ENCODE data around the gene ASB3. TPM values are rescaled to one million over a fixed set of nuclear protein-coding genes. Genes with fewer than 3 reads are reported as not detected.

ASB3 gene
- total and polyA plus RNA-seq, 11 donors: 4.2 to 18.0 (median 9.7) TPM

DNA sequence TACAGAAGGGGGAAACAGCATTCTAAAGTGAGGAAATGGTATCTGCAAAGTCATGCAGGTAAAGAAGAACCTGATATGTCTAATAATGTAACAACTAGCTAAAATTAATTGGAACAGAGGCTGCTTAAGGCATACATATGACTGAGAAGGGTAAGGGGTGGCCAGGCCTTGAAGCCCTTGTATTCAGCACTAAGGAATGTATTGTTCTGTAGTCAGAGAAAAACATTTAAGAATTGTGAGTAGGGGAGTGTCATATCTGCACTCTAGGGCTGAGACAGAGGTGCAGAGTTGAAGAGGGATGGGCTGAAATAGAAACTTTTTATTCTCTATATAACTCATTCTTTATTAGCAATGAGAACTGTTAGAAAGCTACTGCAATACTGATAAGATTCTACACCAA, 164.6 kb downstream of the ASB3 start:
- no peaks in the 10 kb centered on the region for H3K4me1 ChIP-seq
- no peaks in the 10 kb centered on the region for H3K36me3 ChIP-seq
- ATAC-seq (no peak), DNase-seq (no peak)
- intact Hi-C loops (cut with DNase I): no loop called here
- H3K4me3 ChIP-seq: no peak overlapping the region
- TF ChIP-seq, protein P1, sequence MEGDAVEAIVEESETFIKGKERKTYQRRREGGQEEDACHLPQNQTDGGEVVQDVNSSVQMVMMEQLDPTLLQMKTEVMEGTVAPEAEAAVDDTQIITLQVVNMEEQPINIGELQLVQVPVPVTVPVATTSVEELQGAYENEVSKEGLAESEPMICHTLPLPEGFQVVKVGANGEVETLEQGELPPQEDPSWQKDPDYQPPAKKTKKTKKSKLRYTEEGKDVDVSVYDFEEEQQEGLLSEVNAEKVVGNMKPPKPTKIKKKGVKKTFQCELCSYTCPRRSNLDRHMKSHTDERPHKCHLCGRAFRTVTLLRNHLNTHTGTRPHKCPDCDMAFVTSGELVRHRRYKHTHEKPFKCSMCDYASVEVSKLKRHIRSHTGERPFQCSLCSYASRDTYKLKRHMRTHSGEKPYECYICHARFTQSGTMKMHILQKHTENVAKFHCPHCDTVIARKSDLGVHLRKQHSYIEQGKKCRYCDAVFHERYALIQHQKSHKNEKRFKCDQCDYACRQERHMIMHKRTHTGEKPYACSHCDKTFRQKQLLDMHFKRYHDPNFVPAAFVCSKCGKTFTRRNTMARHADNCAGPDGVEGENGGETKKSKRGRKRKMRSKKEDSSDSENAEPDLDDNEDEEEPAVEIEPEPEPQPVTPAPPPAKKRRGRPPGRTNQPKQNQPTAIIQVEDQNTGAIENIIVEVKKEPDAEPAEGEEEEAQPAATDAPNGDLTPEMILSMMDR (IDR thresholded peaks at IDR 0.05): no peak
- no peak for TF ChIP-seq POLR2A (IDR thresholded peaks at IDR 0.05)
- no peaks in the 10 kb centered on the region for H3K27me3 ChIP-seq
- H3K9me3 ChIP-seq: peaks cover 0 to 6% (median 0%) of the 10 kb centered on the region in 12 donors
- no peak overlapping the region for H3K27ac ChIP-seq

DNA sequence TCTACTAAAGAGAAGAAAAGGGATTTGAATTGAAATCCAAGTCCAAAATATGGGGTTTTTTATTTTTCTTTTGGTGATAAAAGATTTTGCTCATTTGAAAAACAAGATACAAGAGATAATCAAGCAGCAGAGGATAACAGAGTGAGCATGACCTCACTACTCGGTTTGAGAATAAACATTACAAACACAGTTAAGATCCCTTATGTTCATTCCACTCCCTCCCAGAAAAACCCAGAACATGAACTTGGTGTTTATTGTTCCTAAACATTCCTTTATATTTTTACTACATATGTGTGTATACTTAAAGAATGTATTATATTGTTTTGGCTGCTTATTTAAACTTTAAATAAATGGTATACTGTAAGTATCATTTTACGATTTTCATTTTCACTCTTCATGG, 165.8 kb downstream of the ASB3 start:
- Histone ChIP-seq H3K27me3 (no peaks in the 10 kb centered on the region), H3K4me1 (no peaks in the 10 kb centered on the region), H3K9me3 (peaks cover 0 to 6% (median 0%) of the 10 kb centered on the region in 12 donors), H3K27ac (no peak overlapping the region), H3K36me3 (no peaks in the 10 kb centered on the region), H3K4me3 (no peak overlapping the region)
- intact Hi-C loops (cut with DNase I): no loop called here
- no peak for ATAC-seq
- WGBS, 4 donors: 69 to 84% (median 76%) methylated on average over 2 of the region's 2 CpGs
- DNase-seq: no peak
- TF ChIP-seq, protein P1 (IDR thresholded peaks at IDR 0.05): no peak
- no peak for TF ChIP-seq POLR2A (IDR thresholded peaks at IDR 0.05)

Other genes with a start within 250 kb of the ASB3 start
- 1 to 10 TPM; 1.4 to 6.0 (median 2.9) TPM for gene CHAC2, start 19.1 kb downstream of the ASB3 start, total RNA-seq
- gene CHAC2, start 19.1 kb downstream of the ASB3 start, polyA plus RNA-seq: 10 to 100 TPM in 1 of 2 donors, 1 to 10 TPM in 1; 4.2 to 10.1 TPM
- 10 to 100 TPM; 32.3 to 49.8 (median 42.7) TPM for gene ERLEC1, start 91 bp upstream of the ASB3 start, total RNA-seq
- 10 to 100 TPM; 14.6 to 63.6 TPM for gene ERLEC1, start 91 bp upstream of the ASB3 start, polyA plus RNA-seq
- 1 to 10 TPM in 7 of 9 donors, under 1 TPM in 2; 0.67 to 2.2 (median 1.2) TPM for gene GPR75, start 73.0 kb upstream of the ASB3 start, total RNA-seq
- under 1 TPM; 0.84 to 0.98 TPM for gene GPR75, start 73.0 kb upstream of the ASB3 start, polyA plus RNA-seq
- gene PSME4, start 184.0 kb upstream of the ASB3 start, total RNA-seq: 100 to 1,000 TPM in 2 of 9 donors, 10 to 100 TPM in 7; 52.4 to 110 (median 62.7) TPM
- gene PSME4, start 184.0 kb upstream of the ASB3 start, polyA plus RNA-seq: 10 to 100 TPM; 30.8 to 58.0 TPM